ENCODE measurements around the gene BRD4.

- no peak for TF ChIP-seq POLR2AphosphoS5 (IDR thresholded peaks at IDR 0.05; ENCODE audit: borderline replicate concordance, low read depth, low read length)
- no peak for TF ChIP-seq EZH2 (IDR thresholded peaks at IDR 0.05)
- no peak for TF ChIP-seq FOXP2 (optimal IDR thresholded peaks at IDR 0.05; ENCODE audit: control extremely low read depth, extremely low read length, insufficient read depth)
These were observed 48.2 kb downstream of the BRD4 start for GRCh38 chr19:15284091-15284490.
